ENCODE measurements around the gene PARP3.

The PARP3 gene

GRCh38 chr3:51949121-51949520, 7.0 kb downstream of the PARP3 start:
- DNase-seq = no peak

DNA sequence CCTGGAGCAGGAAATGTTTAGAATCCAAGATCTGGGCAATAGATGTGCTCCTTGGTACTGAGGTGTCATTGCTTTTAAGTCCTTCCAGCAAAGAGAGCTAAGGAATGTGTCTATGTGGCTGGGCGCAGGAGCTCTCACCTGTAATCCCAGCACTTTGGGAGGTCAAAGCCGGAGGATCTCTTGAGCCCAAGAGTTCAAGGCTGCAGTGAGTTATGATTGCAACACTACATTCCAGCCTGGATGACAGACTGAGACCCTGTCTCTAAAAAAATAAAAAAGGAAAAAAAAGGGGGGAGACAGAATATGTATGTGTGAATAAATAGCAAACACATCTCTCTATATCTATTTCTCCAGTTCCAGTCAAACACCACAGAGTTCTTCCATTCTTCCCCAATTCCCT, 8.7 kb downstream of the PARP3 start:
- no peak for DNase-seq

- peak; percentile 70 for DNase-seq
These were observed 11.3 kb downstream of the PARP3 start for GRCh38 chr3:51953445-51953844.

GRCh38 chr3:51954105-51954504, 11.9 kb downstream of the PARP3 start:
- no peak for DNase-seq

DNA sequence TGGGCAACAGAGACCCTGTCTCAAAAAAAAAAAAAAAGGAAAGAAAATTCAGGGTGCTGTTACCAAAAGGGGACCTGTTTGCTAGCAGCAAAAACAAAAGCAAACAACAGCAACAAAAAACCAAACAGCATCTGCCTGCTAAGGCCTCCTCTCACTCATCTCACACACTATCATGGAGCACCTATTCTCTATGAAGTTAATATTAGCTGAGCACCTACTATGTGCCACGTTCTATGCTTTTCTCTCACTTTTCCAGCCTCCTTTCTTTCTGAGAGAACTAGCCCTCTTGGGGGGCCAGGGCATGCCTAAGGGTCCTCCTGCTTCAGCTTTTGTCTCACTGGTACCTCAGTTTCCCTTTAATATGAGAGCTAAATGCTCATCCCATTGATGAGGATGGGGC, 12.6 kb downstream of the PARP3 start:
- no peak for DNase-seq

- DNase-seq = no peak
These were observed 13.2 kb downstream of the PARP3 start, which contains the start of gene GPR62 for GRCh38 chr3:51955175-51955892. GPR62 (plus strand) TSS chr3:51955381; CDS start chr3:51955653, 272 bp downstream.

DNA sequence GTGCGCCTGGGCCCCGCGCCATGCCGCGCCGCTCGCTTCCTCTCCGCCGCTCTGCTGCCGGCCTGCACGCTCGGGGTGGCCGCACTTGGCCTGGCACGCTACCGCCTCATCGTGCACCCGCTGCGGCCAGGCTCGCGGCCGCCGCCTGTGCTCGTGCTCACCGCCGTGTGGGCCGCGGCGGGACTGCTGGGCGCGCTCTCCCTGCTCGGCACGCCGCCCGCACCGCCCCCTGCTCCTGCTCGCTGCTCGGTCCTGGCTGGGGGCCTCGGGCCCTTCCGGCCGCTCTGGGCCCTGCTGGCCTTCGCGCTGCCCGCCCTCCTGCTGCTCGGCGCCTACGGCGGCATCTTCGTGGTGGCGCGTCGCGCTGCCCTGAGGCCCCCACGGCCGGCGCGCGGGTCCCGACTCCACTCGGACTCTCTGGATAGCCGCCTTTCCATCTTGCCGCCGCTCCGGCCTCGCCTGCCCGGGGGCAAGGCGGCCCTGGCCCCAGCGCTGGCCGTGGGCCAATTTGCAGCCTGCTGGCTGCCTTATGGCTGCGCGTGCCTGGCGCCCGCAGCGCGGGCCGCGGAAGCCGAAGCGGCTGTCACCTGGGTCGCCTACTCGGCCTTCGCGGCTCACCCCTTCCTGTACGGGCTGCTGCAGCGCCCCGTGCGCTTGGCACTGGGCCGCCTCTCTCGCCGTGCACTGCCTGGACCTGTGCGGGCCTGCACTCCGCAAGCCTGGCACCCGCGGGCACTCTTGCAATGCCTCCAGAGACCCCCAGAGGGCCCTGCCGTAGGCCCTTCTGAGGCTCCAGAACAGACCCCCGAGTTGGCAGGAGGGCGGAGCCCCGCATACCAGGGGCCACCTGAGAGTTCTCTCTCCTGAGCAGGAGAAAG, 14.0 kb downstream of the PARP3 start:
- DNase-seq = peak; percentile 51

GRCh38 chr3:51957520-51958205, 15.5 kb downstream of the PARP3 start:
- no peak for DNase-seq

DNA sequence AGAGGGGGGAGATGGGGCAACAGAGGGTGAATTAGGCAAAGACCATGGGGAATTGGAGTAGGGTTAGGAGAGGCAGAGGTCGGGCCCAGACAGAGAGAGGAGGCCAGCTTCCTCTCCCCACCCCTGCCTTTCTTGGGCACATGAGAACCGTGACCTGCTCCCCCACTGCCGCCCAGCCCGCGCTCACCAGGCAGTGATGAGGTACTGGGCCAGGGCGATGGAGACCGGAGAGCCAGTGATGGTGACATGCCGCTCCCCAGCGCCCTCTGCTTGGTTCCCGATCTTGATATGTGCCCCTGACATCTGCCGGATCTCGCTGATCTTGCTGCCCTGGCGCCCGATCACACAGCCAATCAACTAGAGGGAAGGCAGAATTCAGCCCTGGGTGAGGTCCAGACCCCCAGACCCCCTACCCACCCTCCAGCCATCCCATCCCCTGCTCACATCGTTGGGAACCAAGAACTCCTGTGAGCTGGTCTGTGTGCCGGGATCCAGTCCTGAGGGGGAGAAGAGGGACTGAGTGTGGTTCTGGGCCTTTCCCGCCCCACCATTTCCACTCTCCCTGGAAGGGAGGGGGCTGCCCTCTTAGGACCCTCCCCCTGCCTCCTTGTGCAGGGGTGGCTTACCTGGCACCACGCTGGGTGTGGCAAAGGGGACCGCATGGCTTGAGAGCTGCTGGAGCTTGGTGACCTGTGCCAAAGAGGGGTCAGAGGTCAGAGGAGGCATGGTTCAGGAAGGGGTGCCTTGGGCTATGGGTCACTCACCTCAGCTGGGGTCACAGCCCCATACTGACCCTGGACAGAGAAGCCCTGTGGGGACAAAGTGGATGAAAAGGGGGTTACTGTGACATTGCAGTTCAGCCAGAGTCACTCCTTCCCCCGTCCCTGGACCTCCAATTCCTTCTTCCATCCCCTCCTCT, 16.7 kb downstream of the PARP3 start:
- no peak for DNase-seq

GRCh38 chr3:51959651-51960050, 17.5 kb downstream of the PARP3 start:
- DNase-seq = no peak

DNA sequence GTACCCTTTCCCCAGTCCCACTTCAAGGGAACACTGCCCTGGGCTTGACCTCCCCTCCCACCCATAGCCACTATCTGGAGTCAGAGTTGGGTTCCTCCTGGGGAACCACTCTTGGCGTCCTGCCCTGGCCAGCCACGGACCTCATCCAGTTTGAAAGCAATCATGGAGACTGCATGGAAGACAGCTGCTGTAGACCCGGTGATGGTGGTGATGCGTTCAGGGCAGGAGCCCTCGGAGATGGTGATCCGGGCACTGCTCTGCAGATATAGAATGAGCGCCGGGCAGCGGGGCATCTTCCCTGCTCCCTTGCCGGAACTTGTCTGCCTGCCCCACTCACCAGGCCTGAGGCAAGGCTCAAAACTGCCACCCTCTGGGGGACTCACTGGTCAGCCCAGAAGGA, 18.2 kb downstream of the PARP3 start:
- no peak for DNase-seq

DNA sequence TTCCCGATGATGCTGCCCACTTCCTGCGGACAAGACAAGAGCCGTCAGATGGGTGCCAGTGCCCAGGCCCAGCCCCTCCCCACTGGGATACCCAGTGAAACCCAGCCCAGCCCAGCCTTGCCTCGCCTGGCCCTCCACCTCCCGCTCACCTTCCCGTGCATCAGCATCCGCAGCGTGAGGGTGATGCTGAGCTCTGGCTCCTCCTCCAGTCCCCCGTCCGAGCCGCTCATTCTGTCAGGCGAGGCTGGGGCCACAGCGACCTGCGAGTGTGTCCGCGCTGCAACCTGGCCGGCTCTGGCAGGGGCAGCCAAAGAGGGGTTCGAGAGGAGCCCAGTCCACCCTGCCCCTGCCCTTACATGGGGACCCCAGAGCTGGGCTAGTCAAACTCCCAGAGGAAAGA, 18.8 kb downstream of the PARP3 start:
- DNase-seq = no peak

- no peak for DNase-seq
These were observed 19.7 kb downstream of the PARP3 start for GRCh38 chr3:51961602-51962569.

DNA sequence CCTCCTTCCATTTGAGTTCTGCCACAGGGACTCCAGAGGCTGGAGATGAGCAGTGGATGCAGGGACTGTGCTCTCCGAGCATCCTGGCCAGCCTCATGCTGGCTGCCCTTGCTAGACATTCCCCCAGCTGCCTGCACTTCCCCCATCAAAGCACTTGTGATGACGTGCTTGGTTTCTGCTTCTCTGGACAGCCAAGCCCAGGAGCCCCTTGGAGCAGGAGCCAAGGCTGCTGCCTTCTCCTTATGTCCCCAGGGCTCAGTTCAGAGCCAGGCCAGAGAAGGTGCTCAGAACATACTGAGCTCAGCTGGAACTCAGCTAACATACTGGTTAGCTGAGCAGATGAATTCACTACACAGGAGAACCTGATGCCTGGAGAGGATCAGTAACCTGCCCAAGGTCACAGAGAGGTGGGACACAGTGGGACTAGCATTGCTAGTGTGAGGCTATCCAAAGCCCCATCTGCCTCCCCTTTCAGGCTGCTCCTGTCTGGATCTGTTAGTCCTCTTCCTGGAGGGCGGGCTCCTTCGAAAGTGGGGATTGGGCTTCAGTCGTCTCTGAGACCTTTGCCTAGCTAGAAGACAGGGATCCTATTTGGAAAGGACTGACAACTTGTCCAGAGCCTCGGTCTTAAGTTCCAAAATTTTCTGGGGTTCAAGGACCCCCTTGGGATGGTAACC, 20.8 kb downstream of the PARP3 start:
- no peak for DNase-seq

- no peak for DNase-seq
These were observed 21.8 kb downstream of the PARP3 start for GRCh38 chr3:51963951-51964451.

DNA sequence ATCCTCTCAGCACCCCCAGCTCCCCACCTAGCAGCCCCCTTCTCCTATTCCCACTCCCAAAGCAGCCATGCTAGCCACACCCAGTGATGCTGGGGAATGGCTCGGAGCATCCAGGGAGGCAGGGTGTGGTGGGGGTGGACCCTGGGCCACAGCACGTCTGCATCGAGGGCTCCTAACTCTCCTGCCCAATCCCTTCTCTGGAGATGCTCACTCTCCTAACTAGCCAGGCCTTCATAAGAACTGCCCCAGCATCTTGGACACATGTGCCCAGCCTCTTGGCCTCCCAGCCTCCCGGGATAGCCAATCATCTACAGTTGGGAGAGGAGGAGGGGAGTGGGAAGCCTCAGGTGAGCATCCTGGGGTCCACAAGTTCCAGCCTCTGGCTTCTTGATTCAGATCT, 22.4 kb downstream of the PARP3 start:
- no peak for DNase-seq

- DNase-seq = no peak
These were observed 23.9 kb downstream of the PARP3 start for GRCh38 chr3:51966016-51966415.

DNA sequence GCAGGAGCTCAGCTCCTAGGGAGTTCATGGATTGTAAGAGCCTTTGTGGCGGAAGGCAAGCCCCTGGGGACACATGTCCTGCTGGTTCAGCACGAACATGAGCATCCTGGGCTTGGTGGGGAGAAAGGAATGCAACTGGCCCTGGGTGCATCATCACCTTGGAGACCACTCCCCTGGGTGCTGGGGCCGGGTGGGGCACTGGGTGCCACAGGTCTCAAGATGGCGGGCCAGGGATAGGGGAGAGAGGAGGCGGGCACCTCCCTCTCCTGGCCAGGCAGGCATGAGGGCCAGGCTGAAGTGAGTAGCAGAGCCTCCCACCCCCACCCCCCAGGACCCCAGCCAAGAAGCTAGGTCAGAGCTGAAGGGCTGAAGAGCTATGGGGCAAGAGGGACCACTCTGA, 24.3 kb downstream of the PARP3 start:
- peak; percentile 42 for DNase-seq

DNA sequence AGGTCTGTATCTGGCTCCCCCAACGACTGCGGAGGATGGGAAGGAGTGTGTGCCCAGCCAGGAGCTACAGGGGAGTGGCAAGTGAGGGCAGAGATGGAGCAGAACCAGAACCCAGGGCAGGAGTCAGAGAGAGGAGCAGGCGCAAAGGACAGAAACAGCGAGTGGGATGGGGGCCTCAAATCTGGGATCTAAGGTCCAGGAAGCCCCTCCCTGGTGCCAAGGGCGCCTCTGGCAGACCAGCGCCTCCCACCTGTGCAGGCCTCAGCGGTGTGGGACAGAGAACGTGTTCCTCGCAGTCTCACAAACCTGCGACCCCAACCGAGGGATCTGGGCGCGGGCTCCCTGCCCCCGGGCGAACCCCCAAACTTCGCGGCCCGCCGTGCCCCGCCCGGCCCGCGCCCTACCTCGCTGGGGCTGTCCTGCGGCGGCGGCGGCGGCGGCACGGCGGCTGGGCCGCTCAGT, 24.8 kb downstream of the PARP3 start:
- DNase-seq = no peak

All from fibroblast of skin of back (primary cell).